ENCODE results near the gene SLC25A13. TPM values are rescaled to one million over a fixed set of nuclear protein-coding genes. Genes with fewer than 3 reads are reported as not detected.

SLC25A13 gene
- total and polyA plus RNA-seq, 9 donors = 11.4 to 32.6 (median 23.1) TPM

DNA sequence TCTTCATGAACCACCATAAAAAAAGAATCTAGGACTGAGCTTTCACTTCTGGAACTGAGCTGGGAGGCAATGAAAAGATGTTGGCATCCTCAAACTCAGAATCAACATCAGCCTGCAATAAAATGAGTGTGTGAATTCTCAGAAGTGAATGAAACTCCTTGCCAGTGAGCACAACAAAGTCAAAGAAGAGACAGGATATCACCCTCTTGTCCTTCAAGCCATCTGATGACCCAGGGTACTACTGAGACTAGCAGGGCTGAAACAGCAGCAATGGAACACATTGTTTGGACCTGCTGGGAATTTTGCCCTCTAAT is 13.0 kb downstream of the SLC25A13 start:
- H3K4me1 ChIP-seq (ENCODE audit: insufficient read depth) = peaks cover 3% of the 10 kb centered on the region
- TF ChIP-seq EP300 (IDR thresholded peaks at IDR 0.05) = no peak
- TF ChIP-seq, protein P1, sequence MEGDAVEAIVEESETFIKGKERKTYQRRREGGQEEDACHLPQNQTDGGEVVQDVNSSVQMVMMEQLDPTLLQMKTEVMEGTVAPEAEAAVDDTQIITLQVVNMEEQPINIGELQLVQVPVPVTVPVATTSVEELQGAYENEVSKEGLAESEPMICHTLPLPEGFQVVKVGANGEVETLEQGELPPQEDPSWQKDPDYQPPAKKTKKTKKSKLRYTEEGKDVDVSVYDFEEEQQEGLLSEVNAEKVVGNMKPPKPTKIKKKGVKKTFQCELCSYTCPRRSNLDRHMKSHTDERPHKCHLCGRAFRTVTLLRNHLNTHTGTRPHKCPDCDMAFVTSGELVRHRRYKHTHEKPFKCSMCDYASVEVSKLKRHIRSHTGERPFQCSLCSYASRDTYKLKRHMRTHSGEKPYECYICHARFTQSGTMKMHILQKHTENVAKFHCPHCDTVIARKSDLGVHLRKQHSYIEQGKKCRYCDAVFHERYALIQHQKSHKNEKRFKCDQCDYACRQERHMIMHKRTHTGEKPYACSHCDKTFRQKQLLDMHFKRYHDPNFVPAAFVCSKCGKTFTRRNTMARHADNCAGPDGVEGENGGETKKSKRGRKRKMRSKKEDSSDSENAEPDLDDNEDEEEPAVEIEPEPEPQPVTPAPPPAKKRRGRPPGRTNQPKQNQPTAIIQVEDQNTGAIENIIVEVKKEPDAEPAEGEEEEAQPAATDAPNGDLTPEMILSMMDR (IDR thresholded peaks at IDR 0.05) = no peak
- no peak overlapping the region for H3K27ac ChIP-seq
- no peaks in the 10 kb centered on the region for H3K9me3 ChIP-seq
- H3K36me3 ChIP-seq = no peaks in the 10 kb centered on the region
- intact Hi-C loops (cut with DNase I) = no loop called here
- H3K4me3 ChIP-seq = no peak overlapping the region
- DNase-seq = no peak
- no peaks in the 10 kb centered on the region for H3K27me3 ChIP-seq

DNA sequence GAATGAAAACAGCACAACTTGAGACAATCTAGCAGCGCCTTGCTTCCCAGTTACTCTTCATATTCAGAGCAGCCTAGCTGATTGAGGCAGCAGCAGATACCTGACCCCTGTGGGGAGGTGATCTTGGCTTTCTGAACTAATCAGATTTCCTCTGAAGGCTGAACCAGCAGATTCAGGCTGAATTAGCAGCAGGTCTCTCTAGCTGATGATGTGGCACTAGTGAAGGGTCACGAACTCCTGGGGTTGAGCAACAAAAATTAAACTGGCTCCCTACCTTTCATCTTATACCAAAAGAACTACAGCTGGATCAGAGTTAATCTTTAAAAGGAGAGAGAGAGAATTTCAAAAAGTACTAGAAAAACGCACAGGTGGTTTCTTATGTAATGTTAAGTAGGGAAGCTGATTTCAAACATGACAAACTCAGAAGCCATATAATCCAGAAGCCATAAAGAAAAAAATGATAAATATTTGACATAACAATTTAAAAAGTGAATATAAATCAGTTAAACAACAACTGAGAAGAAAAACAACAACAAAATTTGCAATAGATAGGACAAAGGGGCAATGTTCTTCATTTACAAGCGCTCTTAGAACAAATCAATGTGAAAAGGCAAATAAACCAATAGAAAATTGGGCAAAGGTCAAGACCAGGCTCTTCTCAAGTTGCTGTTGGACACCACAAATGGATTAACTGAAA is 13.5 kb downstream of the SLC25A13 start:
- Histone ChIP-seq H3K36me3 (no peaks in the 10 kb centered on the region), H3K4me1 (ENCODE audit: insufficient read depth) (peaks cover 3% of the 10 kb centered on the region), H3K27me3 (no peaks in the 10 kb centered on the region), H3K4me3 (no peak overlapping the region), H3K9me3 (no peaks in the 10 kb centered on the region), H3K27ac (no peak overlapping the region)
- 88 to 94% (median 92%) methylated on average over 4 of the region's 4 CpGs for WGBS, 3 donors
- no peak for DNase-seq
- TF ChIP-seq EP300 (IDR thresholded peaks at IDR 0.05) (no peak), POLR2A (IDR thresholded peaks at IDR 0.05) (no peak)
- TF ChIP-seq, protein P1 (IDR thresholded peaks at IDR 0.05) = no peak
- intact Hi-C loops (cut with DNase I) = no loop called here

DNA sequence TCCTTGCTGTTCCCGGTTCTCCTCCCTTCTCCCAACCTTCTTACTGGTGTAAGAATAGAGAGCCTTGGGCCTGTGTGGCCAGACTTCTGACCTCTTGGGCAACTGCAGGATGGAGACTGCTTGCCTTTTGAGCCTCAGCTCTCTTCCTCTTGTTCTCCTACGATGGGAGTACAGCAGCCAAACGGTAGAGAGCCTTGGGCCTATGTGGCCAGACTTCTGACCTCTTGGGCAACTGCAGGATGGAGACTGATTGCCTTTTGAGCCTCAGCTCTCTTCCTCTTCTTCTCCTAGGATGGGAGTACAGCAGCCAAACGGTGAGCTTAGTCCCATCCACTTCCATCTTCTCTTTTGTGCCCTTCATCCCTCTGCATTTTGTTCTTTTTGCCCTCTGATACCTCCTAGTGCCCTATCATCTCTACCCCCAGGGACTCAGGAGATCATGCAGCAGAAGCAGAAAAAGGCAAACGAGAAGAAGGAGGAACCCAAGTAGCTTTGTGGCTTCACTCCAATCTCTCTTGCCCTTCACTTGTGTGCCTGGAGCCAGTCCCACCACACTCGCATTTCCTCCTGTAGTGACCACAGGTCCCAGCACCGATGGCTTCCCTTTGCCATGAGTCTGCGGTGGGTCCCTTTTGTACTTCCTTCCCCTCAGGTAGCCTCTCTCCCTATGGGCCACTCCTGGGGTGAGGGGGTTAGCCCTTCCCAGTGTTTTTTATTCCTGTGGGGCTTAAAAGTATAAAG is 15.3 kb downstream of the SLC25A13 start:
- WGBS, 3 donors = 76 to 83% (median 80%) methylated on average over 8 of the region's 8 CpGs
- H3K27me3 ChIP-seq = no peaks in the 10 kb centered on the region
- no peaks in the 10 kb centered on the region for H3K36me3 ChIP-seq
- DNase-seq = no peak
- H3K4me3 ChIP-seq = no peak overlapping the region
- H3K4me1 ChIP-seq (ENCODE audit: insufficient read depth) = peaks cover 3% of the 10 kb centered on the region
- intact Hi-C loops (cut with DNase I) = no loop called here
- H3K27ac ChIP-seq = no peak overlapping the region
- no peaks in the 10 kb centered on the region for H3K9me3 ChIP-seq
- TF ChIP-seq, protein P1 (IDR thresholded peaks at IDR 0.05) = no peak
- TF ChIP-seq POLR2A (IDR thresholded peaks at IDR 0.05) = no peak
- TF ChIP-seq EP300 (IDR thresholded peaks at IDR 0.05) = no peak

DNA sequence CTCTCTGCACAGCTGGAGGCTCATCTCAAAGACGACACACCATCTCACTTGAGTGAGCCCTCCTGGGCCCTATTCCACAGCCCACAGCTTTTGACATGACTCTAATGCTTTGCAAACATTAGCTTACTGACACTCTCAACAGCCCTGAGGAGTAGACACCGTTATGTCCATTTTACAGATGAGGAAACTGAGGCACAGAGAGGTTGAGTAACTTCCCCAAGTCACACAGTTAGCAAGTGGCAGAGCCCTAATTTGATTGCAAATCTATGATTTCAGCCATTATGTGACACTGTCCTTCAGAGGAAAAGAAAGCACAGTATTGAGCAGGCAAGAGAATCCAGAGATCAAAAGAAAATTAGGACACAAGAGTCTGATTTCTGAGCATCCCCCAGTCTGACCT is 16.0 kb downstream of the SLC25A13 start:
- WGBS, 3 donors = 91 to 95% (median 92%) methylated on average over 2 of the region's 2 CpGs

More for the DNA sequence above, 16.0 kb downstream of the SLC25A13 start:
- Histone ChIP-seq H3K27me3 (no peaks in the 10 kb centered on the region), H3K36me3 (no peaks in the 10 kb centered on the region), H3K9me3 (no peaks in the 10 kb centered on the region), H3K4me1 (ENCODE audit: insufficient read depth) (peaks cover 3% of the 10 kb centered on the region), H3K27ac (no peak overlapping the region), H3K4me3 (no peak overlapping the region)
- intact Hi-C loops (cut with DNase I) = no loop called here
- no peak for TF ChIP-seq POLR2A (IDR thresholded peaks at IDR 0.05)
- TF ChIP-seq EP300 (IDR thresholded peaks at IDR 0.05) = no peak
- TF ChIP-seq, protein P1 (IDR thresholded peaks at IDR 0.05) = no peak
- DNase-seq = no peak
